ENCODE measurements around the gene DCAF7. TPM values are rescaled to one million over a fixed set of nuclear protein-coding genes. Genes with fewer than 3 reads are reported as not detected.

The DCAF7 gene
- polyA plus RNA-seq, 3 donors = 41.9 to 89.4 (median 58.1) TPM

- peaks cover 64 to 92% of the 10 kb centered on the region in 2 donors for H3K36me3 ChIP-seq (replicated peaks in 1 of 2; ENCODE audit: control insufficient read depth in 1 of 2, insufficient read depth in 2 of 2, low read length in 2 of 2)
Observed at GRCh38 chr17:63634163-63634562, 83.9 kb downstream of the DCAF7 start.

GRCh38 chr17:63634816-63635215, 84.5 kb downstream of the DCAF7 start:
- Histone ChIP-seq H3K27me3 (ENCODE audit: control insufficient read depth in 2 of 2, insufficient read depth in 2 of 2, low read length in 2 of 2) (no peaks in the 10 kb centered on the region), H3K4me2 (replicated peaks; ENCODE audit: extremely low read depth, low read length, poor library complexity, severe bottlenecking) (peak overlapping the region; percentile 44), H3K4me3 (replicated peaks in 1 of 3; ENCODE audit: low read depth in 2 of 3, low read length in 3 of 3) (peak overlapping the region in 1 of 3 experiments; percentile 27), H3K9me3 (replicated peaks in 1 of 2; ENCODE audit: control insufficient read depth in 1 of 2, insufficient read depth in 1 of 2, low read length in 2 of 2) (no peaks in the 10 kb centered on the region), H4K20me1 (ENCODE audit: insufficient read depth, low read length) (peaks cover 76% of the 10 kb centered on the region), H3K4me1 (ENCODE audit: control insufficient read depth in 1 of 2, insufficient read depth in 2 of 2, low read length in 2 of 2) (peaks cover 38 to 50% of the 10 kb centered on the region in 2 donors), H3K79me2 (ENCODE audit: insufficient read depth, low read length) (peaks cover 76% of the 10 kb centered on the region), H2AFZ (ENCODE audit: insufficient read depth, low read depth, low read length, poor library complexity, severe bottlenecking) (no peak overlapping the region), H3K27ac (ENCODE audit: low read depth in 1 of 2, low read length in 2 of 2) (peak overlapping the region; percentile 8 to 78), H3K36me3 (replicated peaks in 1 of 2; ENCODE audit: control insufficient read depth in 1 of 2, insufficient read depth in 2 of 2, low read length in 2 of 2) (peaks cover 61 to 87% of the 10 kb centered on the region in 2 donors), H3K9ac (ENCODE audit: insufficient read depth, low read length, poor library complexity, severe bottlenecking) (peak overlapping the region; percentile 15)
- Mint-ChIP-seq H3K36me3 (peaks cover 73 to 84% of the 10 kb centered on the region in 2 donors), H3K4me3 (no peak overlapping the region), H3K9me3 (no peaks in the 10 kb centered on the region), H3K27me3 (ENCODE audit: low read depth in 3 of 3) (no peaks in the 10 kb centered on the region), H3K27ac (peak overlapping the region in 5 of 7 donors; percentile 61 to 89 (median 70)), H3K4me1 (peaks cover 70% of the 10 kb centered on the region)
- no CpG with 5 or more reads among the region's 1 CpG for WGBS (ENCODE audit: insufficient coverage)
- intact Hi-C loops (cut with micrococcal nuclease) = loop anchor here in 1 of 2 donors (2.0 kb wide), 1 partner anchor 14 kb away; no protein-coding TSS in a partner anchor
- TF ChIP-seq, protein P1, sequence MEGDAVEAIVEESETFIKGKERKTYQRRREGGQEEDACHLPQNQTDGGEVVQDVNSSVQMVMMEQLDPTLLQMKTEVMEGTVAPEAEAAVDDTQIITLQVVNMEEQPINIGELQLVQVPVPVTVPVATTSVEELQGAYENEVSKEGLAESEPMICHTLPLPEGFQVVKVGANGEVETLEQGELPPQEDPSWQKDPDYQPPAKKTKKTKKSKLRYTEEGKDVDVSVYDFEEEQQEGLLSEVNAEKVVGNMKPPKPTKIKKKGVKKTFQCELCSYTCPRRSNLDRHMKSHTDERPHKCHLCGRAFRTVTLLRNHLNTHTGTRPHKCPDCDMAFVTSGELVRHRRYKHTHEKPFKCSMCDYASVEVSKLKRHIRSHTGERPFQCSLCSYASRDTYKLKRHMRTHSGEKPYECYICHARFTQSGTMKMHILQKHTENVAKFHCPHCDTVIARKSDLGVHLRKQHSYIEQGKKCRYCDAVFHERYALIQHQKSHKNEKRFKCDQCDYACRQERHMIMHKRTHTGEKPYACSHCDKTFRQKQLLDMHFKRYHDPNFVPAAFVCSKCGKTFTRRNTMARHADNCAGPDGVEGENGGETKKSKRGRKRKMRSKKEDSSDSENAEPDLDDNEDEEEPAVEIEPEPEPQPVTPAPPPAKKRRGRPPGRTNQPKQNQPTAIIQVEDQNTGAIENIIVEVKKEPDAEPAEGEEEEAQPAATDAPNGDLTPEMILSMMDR (IDR thresholded peaks at IDR 0.05) = no peak
- no peak for DNase-seq

More at GRCh38 chr17:63634163-63634562, 83.9 kb downstream of the DCAF7 start:
- peak; percentile 34 to 51 (median 38) for DNase-seq
- WGBS (ENCODE audit: insufficient coverage) = 25% methylated on average over 2 of the region's 4 CpGs
- peaks cover 81% of the 10 kb centered on the region for H3K79me2 ChIP-seq (ENCODE audit: insufficient read depth, low read length)
- Mint-ChIP-seq H3K9me3 (no peaks in the 10 kb centered on the region), H3K4me1 (peaks cover 70% of the 10 kb centered on the region), H3K27ac (peak overlapping the region; percentile 64 to 91 (median 85)), H3K36me3 (peaks cover 71 to 79% of the 10 kb centered on the region in 2 donors), H3K27me3 (ENCODE audit: low read depth in 3 of 3) (no peaks in the 10 kb centered on the region), H3K4me3 (peak overlapping the region in 1 of 2 donors; percentile 68)
- H3K27me3 ChIP-seq (ENCODE audit: control insufficient read depth in 2 of 2, insufficient read depth in 2 of 2, low read length in 2 of 2) = no peaks in the 10 kb centered on the region
- peak overlapping the region; percentile 8 to 78 for H3K27ac ChIP-seq (ENCODE audit: low read depth in 1 of 2, low read length in 2 of 2)
- peaks cover 36 to 54% of the 10 kb centered on the region in 2 donors for H3K4me1 ChIP-seq (ENCODE audit: control insufficient read depth in 1 of 2, insufficient read depth in 2 of 2, low read length in 2 of 2)
- H4K20me1 ChIP-seq (ENCODE audit: insufficient read depth, low read length) = peaks cover 83% of the 10 kb centered on the region
- no peak overlapping the region for H2AFZ ChIP-seq (ENCODE audit: insufficient read depth, low read depth, low read length, poor library complexity, severe bottlenecking)
- H3K4me2 ChIP-seq (replicated peaks; ENCODE audit: extremely low read depth, low read length, poor library complexity, severe bottlenecking) = peak overlapping the region; percentile 44
- TF ChIP-seq, protein P1 (IDR thresholded peaks at IDR 0.05) = no peak
- peak overlapping the region; percentile 15 for H3K9ac ChIP-seq (ENCODE audit: insufficient read depth, low read length, poor library complexity, severe bottlenecking)
- intact Hi-C loops (cut with micrococcal nuclease) = loop anchor here in 1 of 2 donors (2.0 kb wide), 1 partner anchor 13 kb away; no protein-coding TSS in a partner anchor
- peak overlapping the region in 1 of 3 experiments; percentile 27 for H3K4me3 ChIP-seq (replicated peaks in 1 of 3; ENCODE audit: low read depth in 2 of 3, low read length in 3 of 3)
- H3K9me3 ChIP-seq (replicated peaks in 1 of 2; ENCODE audit: control insufficient read depth in 1 of 2, insufficient read depth in 1 of 2, low read length in 2 of 2) = no peaks in the 10 kb centered on the region

Measured in CD14-positive monocyte (primary cell).